SHP77 treated with DMSO at 0.1 percent for 48 hours (cell line): ENCODE data around the gene CYTIP.

Experiments
- DNase-seq: peaks from one replicate; lab custom pipeline; 2025; lab: John Stamatoyannopoulos, UW

CYTIP gene

DNA sequence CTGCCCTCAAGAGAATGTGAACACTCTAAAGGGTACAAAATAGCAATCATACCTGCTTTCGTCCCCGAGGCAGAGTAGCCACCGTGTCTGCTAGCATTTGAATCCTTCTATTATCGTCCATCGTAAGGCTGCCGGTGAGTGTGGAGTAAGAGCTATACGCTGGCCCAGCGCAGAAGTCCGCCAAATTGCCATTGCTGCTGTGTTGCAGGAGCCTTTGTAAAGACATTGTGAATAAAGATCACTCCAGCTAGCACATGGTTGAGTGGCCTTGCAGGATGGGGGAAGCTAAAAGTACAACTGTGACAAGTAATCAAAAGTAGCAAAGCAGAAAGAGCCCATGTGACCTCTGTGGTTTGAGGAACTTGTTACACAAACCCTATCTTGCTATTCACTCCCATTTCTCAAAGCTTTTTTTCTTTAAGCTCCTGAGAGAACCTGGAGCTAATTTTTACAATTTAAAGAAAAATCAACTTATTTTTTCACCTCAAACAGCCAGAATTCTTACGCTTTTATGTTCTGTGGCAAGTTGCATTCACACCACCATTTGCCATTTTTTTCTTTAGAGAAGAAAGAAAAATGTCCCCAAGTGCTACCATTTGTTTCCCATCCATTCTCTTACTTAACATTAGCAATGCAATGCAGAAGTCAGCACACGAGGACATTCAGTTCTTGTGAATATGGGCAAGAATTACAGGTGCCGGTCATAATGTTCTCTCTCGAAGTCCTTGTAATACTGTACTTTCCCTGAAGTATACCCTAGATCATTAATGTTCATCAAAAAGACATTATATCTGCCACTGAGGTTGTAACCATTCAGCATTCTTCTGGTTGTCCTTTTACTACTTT lies at the start of gene CYTIP:
Gene CYTIP, minus strand, starts transcription at position 295 of the 846 bp plus-strand sequence. Its CDS starts 69 bp downstream, at position 226.
- DNase-seq = no peak

DNA sequence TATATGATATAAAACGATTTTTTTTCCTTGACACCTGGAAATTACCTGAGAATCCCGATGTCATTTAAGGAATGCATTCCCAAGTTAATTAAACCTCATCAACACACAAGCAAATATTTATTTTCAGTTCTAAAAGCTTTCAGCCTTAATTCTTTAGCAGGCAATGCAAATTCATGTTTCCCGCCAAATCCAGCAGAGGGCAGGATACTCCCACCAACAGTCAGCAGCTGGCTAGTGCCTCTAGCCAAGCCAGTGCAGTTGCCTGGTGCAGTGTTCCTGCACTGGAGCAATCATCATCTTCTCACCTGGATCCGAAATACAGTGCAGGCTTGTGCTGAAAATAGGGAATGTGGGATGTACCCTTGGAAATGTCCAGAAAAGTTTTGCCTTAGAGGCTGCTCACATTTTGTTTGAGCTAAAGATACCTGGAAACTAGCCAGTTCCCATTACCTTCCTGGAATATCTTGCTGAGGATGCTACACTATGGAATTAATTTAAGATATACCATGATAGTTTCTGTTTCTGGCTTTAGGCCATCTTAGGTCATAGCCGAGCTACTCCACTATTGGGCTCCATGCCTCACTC lies 48.4 kb upstream of the CYTIP start:
- DNase-seq = peak; percentile 20

DNA sequence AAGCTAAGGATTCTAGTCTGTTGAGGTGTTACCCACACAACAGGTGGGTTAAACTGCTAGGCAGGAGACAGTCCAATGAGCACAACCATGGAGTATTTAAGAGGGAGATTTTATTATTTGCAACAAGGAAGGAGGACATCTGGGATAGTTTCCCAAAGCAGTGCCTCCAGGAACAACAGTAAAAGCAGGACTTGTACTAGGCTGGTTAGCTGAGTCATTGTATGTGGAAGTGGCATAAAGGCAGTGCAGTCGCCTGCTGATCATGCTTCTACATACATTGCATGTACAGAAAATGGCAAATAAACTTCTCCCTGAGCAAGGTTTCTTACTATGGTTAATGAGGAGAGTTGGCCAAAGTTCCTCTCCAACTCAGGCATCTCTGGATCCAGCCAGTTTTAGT lies 46.1 kb upstream of the CYTIP start:
- no peak for DNase-seq

DNA sequence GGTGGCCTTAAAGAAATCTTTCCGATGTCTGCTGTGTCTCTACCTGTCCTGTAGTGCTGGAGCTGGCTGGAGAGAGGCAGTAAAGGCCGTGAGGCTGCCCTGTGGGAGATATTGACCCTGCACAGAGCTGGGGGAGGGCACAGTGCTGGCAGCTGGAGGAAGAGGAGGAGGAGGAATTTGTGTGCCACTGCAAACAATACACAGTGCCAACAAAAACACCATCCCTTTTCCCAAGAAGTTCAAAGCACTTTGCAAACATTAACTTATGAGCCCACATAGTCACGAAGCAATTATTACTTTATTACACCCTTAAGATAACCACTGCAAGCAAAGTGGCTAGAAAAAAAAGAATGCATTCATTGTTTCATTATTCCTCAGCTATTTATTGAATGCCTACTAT lies 45.0 kb upstream of the CYTIP start:
- no peak for DNase-seq

DNA sequence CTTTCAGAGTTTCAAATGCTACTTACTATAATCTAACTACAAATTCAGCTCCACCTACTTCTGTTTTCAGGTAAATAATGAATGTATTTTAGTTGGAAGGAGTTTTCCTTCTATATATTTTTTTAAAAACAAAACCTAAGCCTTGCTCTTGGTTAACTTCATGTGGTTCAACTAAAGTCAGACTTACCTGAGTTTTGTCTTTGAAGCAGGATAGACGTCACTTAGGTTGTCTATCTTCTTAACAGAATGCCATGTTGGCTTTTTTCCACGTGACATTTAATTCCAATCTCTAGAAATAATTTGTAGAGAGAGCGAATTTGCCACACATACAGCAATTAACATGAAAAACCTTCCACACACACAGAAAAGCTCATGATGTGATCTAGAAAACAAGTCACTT lies 43.9 kb upstream of the CYTIP start:
- DNase-seq = no peak

DNA sequence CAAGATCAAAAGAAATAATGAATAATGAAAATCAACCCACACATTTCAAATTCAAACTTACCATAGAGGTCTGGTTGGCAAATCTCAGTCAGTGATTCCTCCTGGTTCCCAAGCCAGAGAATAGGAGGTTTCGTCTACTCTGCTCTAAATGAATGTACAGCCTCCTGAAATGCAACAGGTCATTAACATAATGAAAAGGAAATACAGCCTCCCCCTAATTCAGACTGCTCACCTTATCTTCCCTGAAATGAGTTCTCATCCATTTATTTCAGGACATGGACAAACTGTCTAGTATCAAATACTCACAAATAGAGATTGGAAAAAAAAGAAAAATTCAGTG lies 43.4 kb upstream of the CYTIP start:
- no peak for DNase-seq

DNA sequence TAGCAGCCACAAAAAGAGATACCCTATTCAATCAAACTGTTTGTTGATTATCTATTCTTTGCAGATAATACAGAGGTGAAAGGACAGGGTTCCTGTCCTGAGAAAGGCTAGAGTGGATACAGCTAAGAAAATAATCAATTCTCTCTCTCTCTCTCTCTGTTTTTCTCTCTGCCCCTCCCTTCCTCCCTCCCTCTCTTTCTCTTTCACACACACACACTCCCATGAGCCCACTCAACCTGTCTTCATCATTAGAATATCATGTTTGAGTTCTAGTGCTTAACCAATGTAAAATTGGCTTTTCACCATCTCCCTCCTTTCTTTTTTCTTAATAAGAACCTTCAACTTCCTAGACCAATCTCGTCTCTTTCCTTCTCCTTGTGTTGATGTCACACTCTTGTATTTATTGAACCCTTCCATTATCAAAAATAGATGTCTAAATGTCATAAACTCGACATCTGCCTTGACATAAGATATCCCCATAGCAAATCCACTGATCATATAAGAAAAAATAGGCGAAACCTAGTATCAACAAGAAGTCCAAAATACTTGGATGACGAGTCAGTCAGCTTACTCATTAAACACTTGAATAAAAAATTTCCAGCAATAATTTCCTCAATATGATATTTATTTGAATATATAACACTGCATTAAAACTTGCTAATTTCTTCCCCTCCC lies 42.8 kb upstream of the CYTIP start:
- DNase-seq = no peak

DNA sequence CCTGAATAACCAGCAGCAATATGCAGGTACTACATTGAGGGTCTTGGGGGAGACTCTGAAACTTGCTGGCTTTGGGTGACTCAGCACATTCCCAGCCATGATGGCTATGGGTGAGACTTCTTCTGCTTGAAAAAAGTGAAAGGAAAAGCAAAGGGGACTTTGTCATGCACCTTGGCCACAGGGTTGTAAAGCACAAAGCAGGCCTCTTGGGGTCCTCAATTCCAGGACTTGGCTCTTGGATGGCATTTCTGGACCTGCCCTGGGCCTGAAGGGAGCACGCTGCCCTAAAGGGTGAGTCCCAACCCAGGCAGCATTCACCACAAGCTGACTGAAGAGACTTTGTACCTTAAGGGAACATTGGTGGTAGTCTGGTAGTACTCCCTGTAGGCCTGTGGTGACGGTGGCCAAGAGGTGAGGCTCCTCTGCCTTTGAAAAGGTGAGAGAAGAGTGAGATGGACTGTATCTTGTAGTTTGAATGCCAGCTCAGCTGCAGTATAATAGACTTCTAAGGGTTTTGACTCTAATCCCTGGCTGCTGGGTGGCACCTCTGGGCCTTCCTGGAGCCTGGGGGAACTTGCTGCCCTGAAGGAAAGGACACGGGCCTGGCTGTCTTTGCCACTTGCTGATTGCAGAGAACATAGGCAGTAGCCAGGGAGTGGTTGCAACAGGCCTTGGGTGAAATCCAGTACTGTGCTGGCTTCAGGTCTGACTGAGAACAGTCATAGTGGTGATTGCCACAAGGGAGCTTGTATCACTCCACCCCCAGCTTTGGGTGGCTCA lies 36.5 kb upstream of the CYTIP start:
- no peak for DNase-seq

DNA sequence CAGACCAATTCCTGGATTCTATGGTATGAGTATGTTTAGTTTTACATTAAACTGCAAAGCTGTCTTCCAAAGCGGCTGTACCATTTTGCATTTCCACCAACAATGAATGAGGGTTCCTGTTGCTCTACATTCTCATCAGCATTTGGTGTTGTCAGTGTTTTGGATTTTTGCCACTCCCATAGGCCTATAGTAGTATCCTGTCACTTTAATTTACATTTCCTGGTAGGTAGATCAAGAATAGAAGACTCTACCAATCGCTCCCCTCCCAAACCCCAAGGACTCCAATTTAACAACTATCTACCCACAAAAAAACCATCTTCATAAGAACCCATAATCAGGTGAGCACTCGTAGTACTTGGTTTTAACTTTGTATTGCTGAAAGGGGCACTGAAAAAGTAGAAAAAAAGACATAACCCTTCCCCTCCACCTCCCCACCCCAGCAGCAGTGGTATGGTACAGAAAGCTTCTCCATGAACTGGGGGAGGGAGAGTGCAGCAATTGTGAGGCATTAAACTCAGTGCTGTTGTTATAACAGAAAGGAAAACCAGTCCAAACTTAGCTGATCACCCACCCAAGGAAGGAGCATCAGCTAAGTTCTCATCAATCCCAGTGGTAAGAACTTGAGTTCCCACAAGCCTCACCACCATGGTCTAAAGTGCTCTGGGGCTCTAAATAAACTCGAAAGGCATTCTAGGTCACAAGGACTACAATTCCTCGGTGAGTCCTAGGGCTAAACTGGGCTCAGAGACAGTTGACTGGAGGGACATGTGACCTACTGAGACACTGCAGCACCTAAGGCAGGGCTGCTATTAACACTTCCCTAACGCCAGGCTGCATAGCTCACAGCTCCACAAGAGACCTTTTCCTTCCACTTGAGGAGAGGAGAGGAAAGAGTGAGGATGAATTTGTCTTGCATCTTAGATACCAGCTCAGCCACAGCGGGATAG lies 35.5 kb upstream of the CYTIP start:
- DNase-seq = no peak

DNA sequence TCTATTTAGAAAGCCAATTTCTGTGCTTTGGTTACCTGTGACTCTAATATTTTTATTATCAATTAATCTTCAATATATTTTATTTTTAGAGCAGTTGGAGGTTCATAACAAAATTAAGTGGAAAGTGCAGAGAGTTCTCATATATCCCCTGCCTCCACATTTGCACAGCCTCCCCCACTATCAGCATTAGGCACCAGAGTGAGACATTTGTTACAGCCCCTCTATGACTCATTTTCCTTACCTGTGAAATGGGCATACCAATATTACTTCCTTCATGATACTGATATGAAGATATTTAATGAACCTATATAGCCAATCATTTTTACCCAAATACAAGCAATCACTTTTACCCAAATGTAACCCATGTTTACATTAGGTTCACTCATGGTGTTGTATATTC lies 34.0 kb upstream of the CYTIP start:
- DNase-seq = no peak

DNA sequence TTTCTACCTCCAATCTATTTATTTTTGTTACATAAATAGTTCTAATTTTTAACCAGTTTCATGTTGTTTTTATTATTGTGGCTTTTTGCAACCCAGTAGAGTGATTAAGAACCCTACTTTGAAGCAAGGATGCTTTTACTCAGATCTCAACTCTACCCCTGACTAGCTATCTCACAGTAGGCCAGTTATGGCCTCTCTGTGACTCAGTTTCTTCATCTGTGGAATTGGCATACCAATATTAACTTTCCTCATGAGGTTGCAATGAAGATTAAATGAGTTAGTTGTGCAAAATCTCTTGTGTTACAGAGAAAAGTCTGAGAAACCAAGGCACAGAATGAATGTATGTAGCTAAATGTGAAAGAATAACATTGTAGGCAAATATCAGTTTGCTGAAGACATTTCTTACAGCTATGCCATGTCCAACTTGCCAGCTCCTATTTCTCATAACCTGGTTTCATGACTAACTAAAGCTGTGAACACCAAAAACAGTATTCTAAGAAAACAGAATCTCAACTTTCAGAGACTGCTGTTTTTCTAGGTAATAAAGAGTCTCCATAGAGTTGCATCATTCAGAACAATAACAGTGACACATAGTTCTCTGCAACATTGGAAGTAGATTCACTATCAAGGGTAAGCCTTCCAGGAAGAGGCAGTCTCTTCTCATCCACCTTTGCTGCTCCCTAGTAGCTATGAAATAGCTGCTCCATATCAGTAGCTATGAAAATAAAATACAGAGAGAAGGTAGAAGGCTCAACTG lies 33.2 kb upstream of the CYTIP start:
- DNase-seq = no peak

DNA sequence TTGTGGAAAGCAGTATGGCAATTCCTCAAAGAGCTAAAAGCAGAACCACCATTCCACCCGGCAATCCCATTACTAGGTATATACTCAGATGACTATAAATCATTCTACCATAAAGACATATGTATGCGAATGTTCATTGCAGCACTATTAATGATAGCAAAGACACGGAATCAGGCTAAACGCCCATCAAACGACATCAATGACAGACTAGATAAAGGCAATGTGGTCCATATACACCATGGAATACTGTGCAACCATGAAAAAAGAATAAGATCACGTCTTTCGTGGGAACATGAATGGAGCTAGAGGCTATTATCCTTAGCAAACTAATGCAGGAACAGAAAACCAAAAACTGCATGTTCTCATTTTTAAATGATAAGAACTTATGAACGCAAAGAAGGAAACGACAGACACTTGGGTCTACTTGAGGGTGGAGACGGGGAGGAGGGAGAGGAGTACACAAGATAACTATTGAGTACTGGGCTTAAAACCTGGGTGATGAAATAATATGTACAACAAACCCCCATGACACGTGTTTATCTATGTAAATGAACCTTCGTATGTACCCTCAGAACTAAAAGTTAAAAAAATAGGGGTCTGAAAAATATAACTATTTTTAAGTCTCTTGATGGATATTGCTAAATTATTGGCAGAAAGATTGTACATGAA lies 32.0 kb upstream of the CYTIP start:
- no peak for DNase-seq

DNA sequence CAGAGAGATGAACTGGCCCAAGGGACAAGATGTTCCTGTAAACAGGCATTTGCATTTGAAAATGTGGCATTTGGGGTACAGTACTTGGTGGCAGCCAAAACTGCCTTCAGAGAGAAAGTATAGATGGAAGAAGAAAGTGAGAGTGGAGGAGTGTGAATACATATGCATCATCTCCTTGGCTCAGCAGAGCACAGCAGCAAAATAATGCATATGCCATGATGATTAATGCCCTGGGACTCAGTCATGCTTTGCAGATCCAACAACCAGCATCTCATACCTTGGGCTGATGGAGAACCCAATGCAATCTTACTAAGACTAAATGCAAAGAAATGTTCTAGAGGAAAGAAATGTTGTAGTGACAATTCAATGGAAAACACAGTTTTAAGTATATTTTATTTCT lies 29.7 kb upstream of the CYTIP start:
- DNase-seq = no peak

DNA sequence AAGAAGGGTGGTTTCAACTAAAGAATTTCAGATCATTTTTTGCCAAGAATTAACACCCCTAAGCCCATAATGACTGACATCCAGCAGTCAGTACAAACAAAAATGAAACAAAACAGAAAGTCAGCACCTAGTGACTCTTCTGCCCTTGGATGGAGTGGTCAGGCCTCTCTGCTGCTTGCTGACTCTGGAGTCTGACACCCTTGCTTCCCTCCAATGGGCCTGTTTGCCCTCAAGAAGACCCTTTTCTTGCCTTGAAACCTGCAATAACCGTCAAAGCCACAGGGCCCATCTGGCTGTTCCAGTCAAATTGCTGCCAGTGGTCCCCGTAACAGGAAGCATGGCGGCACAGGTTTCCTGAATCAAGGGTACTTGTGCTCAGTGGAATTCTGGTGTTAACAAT lies 27.2 kb upstream of the CYTIP start:
- no peak for DNase-seq

DNA sequence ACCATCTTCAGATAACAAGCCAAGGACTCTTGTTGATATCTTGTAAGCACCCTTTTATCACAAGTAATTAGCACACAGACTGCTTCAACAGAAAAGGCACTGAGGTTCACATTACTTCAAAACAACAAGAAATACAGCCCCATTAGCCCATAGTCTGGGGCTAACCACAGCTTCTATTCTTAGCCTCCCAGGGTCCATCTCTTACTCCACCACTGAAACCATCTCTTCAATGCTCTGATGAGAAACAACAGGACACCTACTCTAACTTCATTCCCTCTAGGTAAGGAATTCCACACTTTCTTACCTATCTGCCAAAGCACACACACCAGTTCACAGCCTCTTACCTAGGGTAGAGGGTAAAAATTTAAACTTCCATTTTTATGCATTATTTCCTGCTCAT lies 26.4 kb upstream of the CYTIP start:
- no peak for DNase-seq

DNA sequence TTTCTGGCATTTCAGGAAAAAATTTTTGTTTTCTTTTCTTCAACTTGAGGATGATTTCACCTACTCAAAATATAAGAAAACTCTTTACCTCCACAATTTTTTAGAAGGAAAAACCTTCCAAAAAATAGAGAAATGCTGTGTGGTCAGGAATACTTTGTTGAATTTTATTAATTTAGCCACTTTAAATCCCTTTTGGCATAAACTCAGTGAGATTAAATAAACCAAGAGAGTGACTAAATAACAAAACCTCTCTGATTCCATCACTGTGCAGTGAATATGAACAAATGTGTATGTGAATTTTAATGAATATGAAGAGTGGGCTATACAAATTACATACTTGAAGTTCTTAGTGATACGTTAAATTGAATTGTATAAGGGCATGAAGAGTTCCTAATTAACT lies 25.8 kb upstream of the CYTIP start:
- no peak for DNase-seq

DNA sequence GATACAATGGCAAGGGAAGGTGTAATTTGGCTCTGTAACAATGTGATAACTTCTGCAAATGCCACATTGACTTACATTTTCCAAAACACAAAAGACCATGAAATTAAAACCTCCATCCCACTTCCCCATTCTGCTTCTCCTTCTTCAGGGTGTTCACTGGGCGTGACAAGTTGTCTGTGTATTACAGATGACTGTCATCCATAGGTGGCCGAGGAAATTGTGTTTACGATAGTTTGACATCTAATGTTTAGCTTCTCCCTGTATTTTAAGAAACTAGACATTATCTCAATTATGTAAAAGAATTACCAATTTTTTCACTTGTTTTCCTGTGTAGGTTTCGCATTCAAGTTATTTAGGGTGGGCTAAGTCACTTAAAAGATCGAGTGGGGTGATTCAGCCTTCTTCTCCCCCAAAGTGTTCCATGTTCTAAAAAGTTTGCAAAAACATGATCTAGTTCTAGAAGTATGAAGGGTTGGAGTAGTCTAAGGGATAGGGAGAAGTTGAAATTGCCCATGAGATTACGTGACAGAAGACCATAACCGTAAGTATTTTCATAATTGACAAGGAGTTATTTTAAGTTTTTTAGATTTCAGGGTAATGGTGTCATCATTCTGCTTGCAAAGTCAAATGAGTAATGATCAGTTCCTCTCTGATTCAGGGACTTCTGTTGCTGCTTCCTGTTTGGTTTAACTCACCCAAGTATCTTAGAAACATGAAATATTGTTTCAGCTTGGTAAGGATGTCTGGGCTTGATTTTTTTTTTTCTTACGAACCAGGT lies 25.2 kb upstream of the CYTIP start:
- DNase-seq = no peak

DNA sequence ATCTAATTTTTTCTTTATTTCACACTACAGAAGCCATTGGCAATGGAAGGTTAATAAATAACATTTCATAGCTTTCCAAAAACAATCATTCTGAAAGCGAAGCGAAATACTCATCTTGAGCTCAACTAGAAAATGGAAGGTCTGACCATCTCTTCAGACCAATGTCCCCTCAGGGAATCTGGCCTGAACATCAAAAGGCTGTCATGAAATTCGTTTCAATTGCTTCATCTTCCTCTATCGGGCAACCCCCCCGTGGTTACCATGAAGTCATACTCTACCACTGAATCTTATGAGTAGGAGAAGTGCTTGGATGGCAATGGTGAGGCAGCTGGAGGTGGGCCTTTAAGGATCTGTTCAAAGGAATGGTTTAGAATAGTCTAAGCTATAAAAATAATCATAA lies 22.9 kb upstream of the CYTIP start:
- no peak for DNase-seq

DNA sequence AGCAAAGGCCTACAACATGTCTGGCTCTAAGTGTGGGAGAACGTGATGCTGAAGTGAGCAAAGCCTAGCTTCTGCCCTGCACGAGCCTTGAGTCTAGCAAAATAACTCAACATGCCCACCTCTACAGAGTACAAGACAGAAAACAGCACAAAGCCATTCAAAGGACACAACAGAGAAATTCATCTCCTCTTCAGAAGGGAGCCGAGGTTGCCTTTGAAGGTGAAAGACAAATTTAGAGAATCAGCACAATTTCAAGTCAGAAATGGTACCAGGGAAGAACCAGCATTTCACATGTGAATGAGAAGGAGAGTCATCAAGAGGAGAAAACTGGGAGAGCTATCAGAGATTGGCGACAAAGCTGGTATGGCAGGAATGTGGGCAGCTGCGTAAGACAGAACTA lies 21.7 kb upstream of the CYTIP start:
- no peak for DNase-seq
